ENCODE measurements around the gene FOXP2. TPM values are rescaled to one million over a fixed set of nuclear protein-coding genes. Genes with fewer than 3 reads are reported as not detected.

The FOXP2 gene
- polyA plus RNA-seq, 2 of the 4 experiments (the other 2 are of a cell fraction) = 0.05 TPM; not detected in 1

DNA sequence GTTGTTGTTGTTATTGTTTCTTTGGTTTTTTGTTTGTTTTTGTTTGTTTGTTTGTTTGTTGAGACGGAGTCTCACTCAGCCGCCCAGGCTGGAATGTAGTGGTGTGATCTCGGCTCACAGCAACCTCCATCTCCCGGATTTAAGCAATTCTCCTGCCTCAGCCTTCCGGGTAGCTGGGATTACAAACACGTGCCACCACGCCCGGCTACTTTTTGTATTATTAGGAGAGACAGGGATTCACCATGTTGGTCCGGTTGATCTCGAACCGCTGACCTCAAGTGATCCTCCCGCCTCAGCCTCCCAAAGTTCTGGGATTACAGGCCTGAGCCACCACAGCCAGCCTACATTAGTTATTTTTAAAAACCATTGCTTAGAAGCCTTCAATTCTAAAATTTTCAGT lies 45.0 kb downstream of the FOXP2 start:
- ATAC-seq (no peak), FAIRE-seq (no peak), DNase-seq (ENCODE audit: low read depth in 1 of 2, low spot score in 1 of 2) (no peak)
- TF ChIP-seq MYC (IDR thresholded peaks at IDR 0.05; ENCODE audit: borderline replicate concordance, low read length) = no peak
- no peak for TF ChIP-seq NR3C1 (IDR thresholded peaks at IDR 0.05)
- TF ChIP-seq, protein P1, sequence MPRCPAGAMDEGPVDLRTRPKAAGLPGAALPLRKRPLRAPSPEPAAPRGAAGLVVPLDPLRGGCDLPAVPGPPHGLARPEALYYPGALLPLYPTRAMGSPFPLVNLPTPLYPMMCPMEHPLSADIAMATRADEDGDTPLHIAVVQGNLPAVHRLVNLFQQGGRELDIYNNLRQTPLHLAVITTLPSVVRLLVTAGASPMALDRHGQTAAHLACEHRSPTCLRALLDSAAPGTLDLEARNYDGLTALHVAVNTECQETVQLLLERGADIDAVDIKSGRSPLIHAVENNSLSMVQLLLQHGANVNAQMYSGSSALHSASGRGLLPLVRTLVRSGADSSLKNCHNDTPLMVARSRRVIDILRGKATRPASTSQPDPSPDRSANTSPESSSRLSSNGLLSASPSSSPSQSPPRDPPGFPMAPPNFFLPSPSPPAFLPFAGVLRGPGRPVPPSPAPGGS (IDR thresholded peaks at IDR 0.05) = no peak
- TF ChIP-seq, protein P2, sequence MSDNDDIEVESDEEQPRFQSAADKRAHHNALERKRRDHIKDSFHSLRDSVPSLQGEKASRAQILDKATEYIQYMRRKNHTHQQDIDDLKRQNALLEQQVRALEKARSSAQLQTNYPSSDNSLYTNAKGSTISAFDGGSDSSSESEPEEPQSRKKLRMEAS (IDR thresholded peaks at IDR 0.05) = no peak
- TF ChIP-seq, protein P3, sequence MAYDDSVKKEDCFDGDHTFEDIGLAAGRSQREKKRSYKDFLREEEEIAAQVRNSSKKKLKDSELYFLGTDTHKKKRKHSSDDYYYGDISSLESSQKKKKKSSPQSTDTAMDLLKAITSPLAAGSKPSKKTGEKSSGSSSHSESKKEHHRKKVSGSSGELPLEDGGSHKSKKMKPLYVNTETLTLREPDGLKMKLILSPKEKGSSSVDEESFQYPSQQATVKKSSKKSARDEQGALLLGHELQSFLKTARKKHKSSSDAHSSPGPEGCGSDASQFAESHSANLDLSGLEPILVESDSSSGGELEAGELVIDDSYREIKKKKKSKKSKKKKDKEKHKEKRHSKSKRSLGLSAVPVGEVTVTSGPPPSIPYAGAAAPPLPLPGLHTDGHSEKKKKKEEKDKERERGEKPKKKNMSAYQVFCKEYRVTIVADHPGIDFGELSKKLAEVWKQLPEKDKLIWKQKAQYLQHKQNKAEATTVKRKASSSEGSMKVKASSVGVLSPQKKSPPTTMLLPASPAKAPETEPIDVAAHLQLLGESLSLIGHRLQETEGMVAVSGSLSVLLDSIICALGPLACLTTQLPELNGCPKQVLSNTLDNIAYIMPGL (CRISPR knock-in tag; IDR thresholded peaks at IDR 0.05; ENCODE audit: borderline replicate concordance) = no peak
- TF ChIP-seq, protein P4, sequence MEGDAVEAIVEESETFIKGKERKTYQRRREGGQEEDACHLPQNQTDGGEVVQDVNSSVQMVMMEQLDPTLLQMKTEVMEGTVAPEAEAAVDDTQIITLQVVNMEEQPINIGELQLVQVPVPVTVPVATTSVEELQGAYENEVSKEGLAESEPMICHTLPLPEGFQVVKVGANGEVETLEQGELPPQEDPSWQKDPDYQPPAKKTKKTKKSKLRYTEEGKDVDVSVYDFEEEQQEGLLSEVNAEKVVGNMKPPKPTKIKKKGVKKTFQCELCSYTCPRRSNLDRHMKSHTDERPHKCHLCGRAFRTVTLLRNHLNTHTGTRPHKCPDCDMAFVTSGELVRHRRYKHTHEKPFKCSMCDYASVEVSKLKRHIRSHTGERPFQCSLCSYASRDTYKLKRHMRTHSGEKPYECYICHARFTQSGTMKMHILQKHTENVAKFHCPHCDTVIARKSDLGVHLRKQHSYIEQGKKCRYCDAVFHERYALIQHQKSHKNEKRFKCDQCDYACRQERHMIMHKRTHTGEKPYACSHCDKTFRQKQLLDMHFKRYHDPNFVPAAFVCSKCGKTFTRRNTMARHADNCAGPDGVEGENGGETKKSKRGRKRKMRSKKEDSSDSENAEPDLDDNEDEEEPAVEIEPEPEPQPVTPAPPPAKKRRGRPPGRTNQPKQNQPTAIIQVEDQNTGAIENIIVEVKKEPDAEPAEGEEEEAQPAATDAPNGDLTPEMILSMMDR (IDR thresholded peaks at IDR 0.05) = no peak
- no peak for TF ChIP-seq RAD21 (conservative IDR thresholded peaks at IDR 0.05 in 1 of 2, IDR thresholded peaks at IDR 0.05 in 1 of 2)
- TF ChIP-seq EHMT2 (IDR thresholded peaks at IDR 0.05; ENCODE audit: low read depth) = no peak
- no peak for TF ChIP-seq CHD2 (IDR thresholded peaks at IDR 0.05; ENCODE audit: low read length, partially characterized antibody)
- TF ChIP-seq BHLHE40 (IDR thresholded peaks at IDR 0.05; ENCODE audit: low read depth, low read length) = no peak
- no peak overlapping the region for H3K4me2 ChIP-seq
- CTCF ChIA-PET = interaction anchor here (0.9 kb wide), 1 partner anchor 8 kb away, joined by 3 read pairs; no protein-coding TSS in a partner anchor
- H3K4me3 ChIP-seq = no peak overlapping the region
- POLR2A ChIA-PET = no interaction called here
- no peaks in the 10 kb centered on the region for H3K9me3 ChIP-seq
- 79% methylated on average over 12 of the region's 12 CpGs for WGBS (ENCODE audit: missing lambda C conversion rate)
- no peak overlapping the region for H3K27ac ChIP-seq
- no peaks in the 10 kb centered on the region for H3K4me1 ChIP-seq

DNA sequence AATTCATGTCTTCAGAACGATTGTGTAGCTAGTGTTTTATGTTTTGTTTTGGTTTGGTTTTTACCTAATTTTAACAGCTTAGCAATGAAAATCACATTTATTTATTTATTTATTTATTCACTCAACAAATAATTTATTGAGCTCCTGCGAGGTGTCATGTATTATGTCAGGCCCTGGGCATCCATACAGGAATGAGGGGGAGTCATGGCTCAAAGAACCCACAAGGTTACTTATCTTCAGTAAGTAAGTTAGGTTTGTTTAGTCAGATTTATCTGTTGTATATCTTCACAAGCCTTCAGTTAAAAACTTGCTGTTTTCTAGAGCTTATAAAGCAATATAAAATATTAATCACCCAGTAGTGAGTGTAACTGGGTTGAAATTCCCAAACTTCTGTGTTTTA lies 45.4 kb downstream of the FOXP2 start:
- Histone ChIP-seq H3K4me1 (no peaks in the 10 kb centered on the region), H3K4me2 (no peak overlapping the region), H3K27ac (no peak overlapping the region), H3K4me3 (no peak overlapping the region), H3K9me3 (no peaks in the 10 kb centered on the region)
- POLR2A ChIA-PET = no interaction called here
- CTCF ChIA-PET = interaction anchor here (0.9 kb wide), 1 partner anchor 8 kb away, joined by 3 read pairs; no protein-coding TSS in a partner anchor
- 26% methylated on average over 2 of the region's 2 CpGs for WGBS (ENCODE audit: missing lambda C conversion rate)
- DNase-seq (ENCODE audit: low read depth in 1 of 2, low spot score in 1 of 2) (no peak), FAIRE-seq (no peak), ATAC-seq (no peak)
- TF ChIP-seq, protein P5, sequence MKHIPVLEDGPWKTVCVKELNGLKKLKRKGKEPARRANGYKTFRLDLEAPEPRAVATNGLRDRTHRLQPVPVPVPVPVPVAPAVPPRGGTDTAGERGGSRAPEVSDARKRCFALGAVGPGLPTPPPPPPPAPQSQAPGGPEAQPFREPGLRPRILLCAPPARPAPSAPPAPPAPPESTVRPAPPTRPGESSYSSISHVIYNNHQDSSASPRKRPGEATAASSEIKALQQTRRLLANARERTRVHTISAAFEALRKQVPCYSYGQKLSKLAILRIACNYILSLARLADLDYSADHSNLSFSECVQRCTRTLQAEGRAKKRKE (CRISPR knock-in tag; IDR thresholded peaks at IDR 0.05; ENCODE audit: low read depth) = no peak
- TF ChIP-seq FOSL2 (IDR thresholded peaks at IDR 0.05) (no peak), FOSL2 (CRISPR knock-in tag; IDR thresholded peaks at IDR 0.05) (no peak), HOXB5 (CRISPR knock-in tag; IDR thresholded peaks at IDR 0.05) (no peak), BHLHE40 (IDR thresholded peaks at IDR 0.05; ENCODE audit: low read depth, low read length) (no peak), NFE2L2 (conservative IDR thresholded peaks at IDR 0.05; ENCODE audit: low read length) (no peak)

DNA sequence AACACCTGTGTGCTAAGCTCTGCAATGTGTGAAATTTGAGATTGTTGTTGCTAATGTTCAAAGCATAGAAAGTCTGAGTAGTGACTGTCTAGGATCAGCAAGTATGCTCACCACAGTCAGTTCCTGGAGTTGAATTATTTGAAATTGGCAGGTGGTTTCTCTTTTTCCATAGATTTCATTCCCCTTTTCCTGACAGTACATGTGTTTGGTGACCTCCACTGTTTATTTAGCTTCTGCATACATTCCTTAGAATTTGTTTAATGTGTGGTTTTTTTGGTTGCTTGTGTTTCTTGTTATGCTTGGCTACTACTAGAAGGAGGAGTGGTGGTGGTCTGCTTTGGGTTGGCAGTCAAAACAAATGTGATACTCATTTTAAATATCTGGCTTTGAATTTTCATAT lies 52.3 kb downstream of the FOXP2 start:
- no peak overlapping the region for H3K4me2 ChIP-seq
- FAIRE-seq (no peak), DNase-seq (ENCODE audit: low read depth in 1 of 2, low spot score in 1 of 2) (no peak), ATAC-seq (no peak)
- POLR2A ChIA-PET = no interaction called here
- no peaks in the 10 kb centered on the region for H3K9me3 ChIP-seq
- H3K4me3 ChIP-seq = no peak overlapping the region
- no peak overlapping the region for H3K27ac ChIP-seq
- TF ChIP-seq CEBPB (IDR thresholded peaks at IDR 0.05) = no peak
- TF ChIP-seq, protein P6, sequence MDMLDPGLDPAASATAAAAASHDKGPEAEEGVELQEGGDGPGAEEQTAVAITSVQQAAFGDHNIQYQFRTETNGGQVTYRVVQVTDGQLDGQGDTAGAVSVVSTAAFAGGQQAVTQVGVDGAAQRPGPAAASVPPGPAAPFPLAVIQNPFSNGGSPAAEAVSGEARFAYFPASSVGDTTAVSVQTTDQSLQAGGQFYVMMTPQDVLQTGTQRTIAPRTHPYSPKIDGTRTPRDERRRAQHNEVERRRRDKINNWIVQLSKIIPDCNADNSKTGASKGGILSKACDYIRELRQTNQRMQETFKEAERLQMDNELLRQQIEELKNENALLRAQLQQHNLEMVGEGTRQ (IDR thresholded peaks at IDR 0.05) = no peak
- no peak for TF ChIP-seq EHMT2 (IDR thresholded peaks at IDR 0.05; ENCODE audit: low read depth)
- no peak for TF ChIP-seq SMC3 (IDR thresholded peaks at IDR 0.05)
- TF ChIP-seq MYC (IDR thresholded peaks at IDR 0.05; ENCODE audit: borderline replicate concordance, low read length) = no peak
- TF ChIP-seq, protein P7, sequence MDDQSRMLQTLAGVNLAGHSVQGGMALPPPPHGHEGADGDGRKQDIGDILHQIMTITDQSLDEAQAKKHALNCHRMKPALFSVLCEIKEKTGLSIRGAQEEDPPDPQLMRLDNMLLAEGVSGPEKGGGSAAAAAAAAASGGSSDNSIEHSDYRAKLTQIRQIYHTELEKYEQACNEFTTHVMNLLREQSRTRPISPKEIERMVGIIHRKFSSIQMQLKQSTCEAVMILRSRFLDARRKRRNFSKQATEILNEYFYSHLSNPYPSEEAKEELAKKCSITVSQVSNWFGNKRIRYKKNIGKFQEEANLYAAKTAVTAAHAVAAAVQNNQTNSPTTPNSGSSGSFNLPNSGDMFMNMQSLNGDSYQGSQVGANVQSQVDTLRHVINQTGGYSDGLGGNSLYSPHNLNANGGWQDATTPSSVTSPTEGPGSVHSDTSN (IDR thresholded peaks at IDR 0.05) = no peak
- TF ChIP-seq RAD21 (conservative IDR thresholded peaks at IDR 0.05 in 1 of 2, IDR thresholded peaks at IDR 0.05 in 1 of 2) = no peak
- no peak for TF ChIP-seq FOSL2 (IDR thresholded peaks at IDR 0.05)
- no peak for TF ChIP-seq FOSL2 (CRISPR knock-in tag; IDR thresholded peaks at IDR 0.05)
- TF ChIP-seq RNF2 (IDR thresholded peaks at IDR 0.05; ENCODE audit: borderline replicate concordance, low read depth) = no peak
- no peak for TF ChIP-seq HEYL (CRISPR knock-in tag; IDR thresholded peaks at IDR 0.05)
- no peak for TF ChIP-seq RARB (CRISPR knock-in tag; IDR thresholded peaks at IDR 0.05)
- TF ChIP-seq TP53 (CRISPR knock-in tag; IDR thresholded peaks at IDR 0.05) = no peak
- CTCF ChIA-PET = interaction anchor here (1.0 kb wide), 1 partner anchor 19 kb away, joined by 3 read pairs; no protein-coding TSS in a partner anchor
- no peaks in the 10 kb centered on the region for H3K4me1 ChIP-seq
